Umbilical cord (tissue), 2 donors: ENCODE measurements around the gene RPL39. TPM values are rescaled to one million over a fixed set of nuclear protein-coding genes. Genes with fewer than 3 reads are reported as not detected.
"Not testable (repeated sequence)": the region's sequence is repeated elsewhere in the genome, so short reads cannot be mapped to it uniquely, and the experiment has no call there.

ENCODE experiments used
- DNase-seq: peaks from one replicate; pipeline ENCODE4 v3.0.0-alpha.2; 2015; ENCODE audit warnings: low spot score
- total RNA-seq: library from RNA; depleted of rRNA; stranded (reverse); fragments of >200 nt; gene quantifications from one replicate; pipeline ENCODE4 v1.2.3, GENCODE V29; 2014; ENCODE audit warnings: low replicate concordance; ENCODE audit not compliant: insufficient read depth

RPL39 gene
- total RNA-seq, 1 donor from 2014 or later: 3,826 TPM

- peak; percentile 13 for DNase-seq
These were observed 28.2 kb downstream of the RPL39 start for GRCh38 chrX:119763181-119763580.

- no peak for DNase-seq
These were observed 28.7 kb downstream of the RPL39 start for GRCh38 chrX:119762718-119763117.

GRCh38 chrX:119760026-119760877, 31.2 kb downstream of the RPL39 start:
- no peak for DNase-seq

GRCh38 chrX:119759248-119759766, 32.1 kb downstream of the RPL39 start:
- DNase-seq: no peak

- no peak for DNase-seq
These were observed 32.6 kb downstream of the RPL39 start for GRCh38 chrX:119758731-119759247.

GRCh38 chrX:119757979-119758730, 33.3 kb downstream of the RPL39 start, which contains the start of gene SOWAHD:
Gene SOWAHD, plus strand, starts transcription at chrX:119758588. Its CDS starts 80 bp downstream, at chrX:119758668.
- DNase-seq: peak; percentile 29

- DNase-seq: no peak
These were observed 33.8 kb downstream of the RPL39 start for GRCh38 chrX:119757646-119757978.

- DNase-seq: no peak
These were observed 34.3 kb downstream of the RPL39 start for GRCh38 chrX:119756926-119757635.

GRCh38 chrX:119755981-119756533, 35.4 kb downstream of the RPL39 start:
- no peak for DNase-seq

GRCh38 chrX:119753639-119754257, 37.7 kb downstream of the RPL39 start:
- peak; percentile 20 for DNase-seq

GRCh38 chrX:119753001-119753400, 38.4 kb downstream of the RPL39 start:
- no peak for DNase-seq

- DNase-seq: not testable (repeated sequence)
These were observed 40.7 kb downstream of the RPL39 start for GRCh38 chrX:119750751-119751150.

- DNase-seq: not testable (repeated sequence)
These were observed 41.3 kb downstream of the RPL39 start for GRCh38 chrX:119750131-119750530.

- no peak for DNase-seq
These were observed 46.1 kb downstream of the RPL39 start for GRCh38 chrX:119745283-119745848.

- no peak for DNase-seq
These were observed 52.7 kb downstream of the RPL39 start for GRCh38 chrX:119738742-119739141.

Other genes starting within 250 kb of the RPL39 start
- 22.9 TPM for gene STEEP1, start 226.2 kb downstream of the RPL39 start, total RNA-seq
- gene UBE2A, start 217.1 kb downstream of the RPL39 start, total RNA-seq: 37.3 TPM
- 4.8 TPM for gene NKRF, start 185.2 kb downstream of the RPL39 start, total RNA-seq
- 52.2 TPM for gene SEPTIN6, start 98.5 kb downstream of the RPL39 start, total RNA-seq
- 0.72 TPM for gene SOWAHD, start 33.0 kb downstream of the RPL39 start, total RNA-seq
- gene UPF3B, start 61.3 kb upstream of the RPL39 start, total RNA-seq: 11.6 TPM
- 14.7 TPM for gene RNF113A, start 80.1 kb upstream of the RPL39 start, total RNA-seq
- 36.6 TPM for gene NDUFA1, start 80.2 kb upstream of the RPL39 start, total RNA-seq
- not detected for gene AKAP14, start 104.3 kb upstream of the RPL39 start, total RNA-seq
- gene NKAP, start 152.1 kb upstream of the RPL39 start, total RNA-seq: 4.1 TPM